GM12878 (cell line): ENCODE measurements around the gene SLC50A1. TPM values are rescaled to one million over a fixed set of nuclear protein-coding genes. Genes with fewer than 3 reads are reported as not detected.
A peak's percentile ranks its signal among the peaks of the same experiment; 100 is the strongest.

Experiments
- ATAC-seq: fragments of 200-7000 bp; cut with Tn5 transposase; 3 replicates; pipeline ENCODE4 v1.9.1; 2020; ENCODE audit warnings: mild to moderate bottlenecking, moderate library complexity
- BruUV-seq: library from RNA; stranded (reverse); fragments of 400-500 nt; replicated peaks from 2 replicates; lab custom pipeline; 2021; lab: Mats Ljungman, UMichigan
- CTCF ChIA-PET: fragments of 300-600 bp; sonication (Branson Sonifier 250); formaldehyde crosslinking; extraction: SDS; loops from one replicate; lab custom pipeline; 2021; ENCODE audit warnings: inconsistent platforms; lab: Yijun Ruan, JAX
- POLR2A ChIA-PET: fragments of 350-600 bp; formaldehyde crosslinking; extraction: SDS; loops from one replicate; lab custom pipeline; 2021; ENCODE audit warnings: inconsistent platforms; lab: Charles Lee
- RAD21 ChIA-PET: fragments of 300-600 bp; sonication (Branson Sonifier 250); formaldehyde crosslinking; loops from one replicate; lab custom pipeline; 2023; ENCODE audit warnings: antibody characterized with exemption; ENCODE audit not compliant: unreplicated experiment; lab: Charles Lee
- SMC1A ChIA-PET: fragments of 300-600 bp; sonication (Branson Sonifier 250); formaldehyde crosslinking; loops from one replicate; lab custom pipeline; 2023; ENCODE audit not compliant: unreplicated experiment, uncharacterized antibody; lab: Charles Lee
- DNase-seq: peaks from one replicate; pipeline ENCODE4 v3.0.0-alpha.2; 2011; ENCODE audit warnings: low read depth, low spot score
- FAIRE-seq: peaks from 3 replicates; lab custom pipeline; 2011; peaks lifted over from hg19 to GRCh38; lab: Jason Lieb, UNC
- H2AFZ ChIP-seq: 2 replicates; pipeline ENCODE4 v1.6.0; 2011; ENCODE audit warnings: low read depth, low read length, control low read depth; ENCODE audit not compliant: control insufficient read depth
- H3K27ac ChIP-seq: 2 replicates; pipeline ENCODE4 v1.5.1; 2011; ENCODE audit warnings: control low read depth; ENCODE audit not compliant: control insufficient read depth, insufficient read depth
- H3K27me3 ChIP-seq, 2 experiments: replicated peaks in 1 of 2; 2 replicates each; pipeline versions ENCODE4 v1.6.0 to v1.6.1; 2011; ENCODE audit warnings: low read length in 1 of 2; ENCODE audit not compliant: control insufficient read depth in 2 of 2, insufficient read depth in 2 of 2
- H3K36me3 ChIP-seq, 2 experiments: 2 replicates each; pipeline ENCODE4 v1.5.1; 2011; ENCODE audit warnings: low read length in 1 of 2; ENCODE audit not compliant: control insufficient read depth in 2 of 2, insufficient read depth in 2 of 2
- H3K4me1 ChIP-seq: 2 replicates; pipeline ENCODE4 v1.6.1; 2011; ENCODE audit warnings: mild to moderate bottlenecking, low read length, moderate library complexity, mixed read lengths; ENCODE audit not compliant: control insufficient read depth, insufficient read depth
- H3K4me2 ChIP-seq: 2 replicates; pipeline ENCODE4 v1.6.0; 2011; ENCODE audit warnings: control low read depth; ENCODE audit not compliant: control insufficient read depth, insufficient read depth
- H3K4me3 ChIP-seq: fragments of 200-600 bp; sonication (generic); 2 replicates; pipeline ENCODE4 v1.5.1; 2016
- H3K79me2 ChIP-seq: 2 replicates; pipeline ENCODE4 v1.6.0; 2011; ENCODE audit warnings: low read length; ENCODE audit not compliant: control insufficient read depth, insufficient read depth
- H3K9ac ChIP-seq: 2 replicates; pipeline ENCODE4 v1.8.0; 2011; ENCODE audit warnings: low read length, control low read depth, mixed read lengths; ENCODE audit not compliant: control insufficient read depth, insufficient read depth
- H3K9me3 ChIP-seq: replicated peaks from 3 replicates; pipeline ENCODE4 v1.5.1; 2011; ENCODE audit warnings: mild to moderate bottlenecking, low read length; ENCODE audit not compliant: control insufficient read depth, insufficient read depth
- H4K20me1 ChIP-seq: 2 replicates; pipeline ENCODE4 v1.6.0; 2011; ENCODE audit not compliant: control insufficient read depth, insufficient read depth
- IRF5 ChIP-seq: fragments of 450-650 bp; IDR thresholded peaks from 2 replicates; pipeline ENCODE4 v1.6.1; 2017; ENCODE audit warnings: borderline replicate concordance
- PML ChIP-seq: IDR thresholded peaks from 2 replicates; pipeline ENCODE4 v1.6.1; 2012; ENCODE audit warnings: low read length, inconsistent platforms
- SUZ12 ChIP-seq: fragments of 200-600 bp; sonication (generic); IDR thresholded peaks from one replicate; pipeline ENCODE4 v1.6.1; 2018; ENCODE audit warnings: antibody characterized with exemption, mild to moderate bottlenecking; ENCODE audit not compliant: unreplicated experiment
- ZBTB33 ChIP-seq: fragments of 450-650 bp; IDR thresholded peaks from 2 replicates; pipeline ENCODE4 v1.6.1; 2017; ENCODE audit warnings: mild to moderate bottlenecking
- ZBTB4 ChIP-seq: fragments of 450-650 bp; formaldehyde crosslinking; IDR thresholded peaks from 2 replicates; pipeline ENCODE4 v1.4.0; 2022; ENCODE audit warnings: mild to moderate bottlenecking, moderate library complexity
- WGBS: methylation state at CpG from one replicate; pipeline ENCODE4 v1.1.6; 2016; ENCODE audit warnings: low lambda C conversion rate; ENCODE audit not compliant: insufficient replicate concordance, insufficient coverage; ENCODE audit errors: missing lambda C conversion rate; 5-methylcytosine and 5-hydroxymethylcytosine counted together
- in situ Hi-C: fragments of 300-500 bp; cut with MboI; formaldehyde crosslinking; loops from 9 replicates; pipeline ENCODE4 v1.14.3; 2018; ENCODE audit warnings: mixed read lengths
- intact Hi-C: fragments of 100-400 bp; cut with micrococcal nuclease; formaldehyde crosslinking; loops from one replicate; pipeline ENCODE4 v1.14.2; 2022; ENCODE audit not compliant: unreplicated experiment
- polyA plus RNA-seq, 11 experiments: library from polyadenylated mRNA; depleted of rRNA in 4 of 11; unstranded in 6 of 11; stranded (reverse) in 5 of 11; fragments of >200 nt; fragmentation: Nextera tagmentation in 4 of 11; fragmentation: Illumina TruSeq in 1 of 11; extraction: Ambion mirVana in 4 of 11; extraction: Trizol in 1 of 11; gene quantifications; 1 replicate in 1 of 11; 2 replicates in 10 of 11; pipeline versions ENCODE4 v1.2.1 to v1.2.3, GENCODE V29; 2011 to 2016; ENCODE audit warnings: inconsistent platforms in 2 of 11, missing spikeins in 2 of 11, low read depth in 1 of 11
- total RNA-seq, 4 experiments: library from RNA; depleted of rRNA in 3 of 4; stranded (reverse); fragments of >200 nt in 3 of 4; fragmentation: Illumina TruSeq in 1 of 4; extraction: Trizol in 1 of 4; gene quantifications; 2 replicates each; pipeline versions ENCODE4 v1.2.1 to v1.2.3, GENCODE V29; 2013 to 2021

The SLC50A1 gene
- total and polyA plus RNA-seq, 10 of the 15 experiments (the other 5 are each of a cell fraction or from before 2014, with no cell fraction given), result 32.5 to 85.6 (median 54.0) TPM

GRCh38 chr1:155177192-155177917, 41.7 kb downstream of the SLC50A1 start:
- ChIA-PET CTCF (interaction anchor here (0.6 to 9.7 kb wide), 17 partner anchors 8 to 556 kb away, joined by 3 to 244 read pairs (median 4); partner anchors contain the start of genes SLC50A1 and THBS3), RAD21 (interaction anchor here (1.0 to 4.8 kb wide), 7 partner anchors 17 to 161 kb away, joined by 3 to 77 read pairs (median 6); no protein-coding TSS in a partner anchor), SMC1A (interaction anchor here (0.5 to 2.0 kb wide), 9 partner anchors 8 to 87 kb away, joined by 3 to 29 read pairs (median 5); partner anchors contain the start of genes MTX1 and THBS3), POLR2A (interaction anchor here (0.6 to 7.4 kb wide), 6 partner anchors 8 to 48 kb away, joined by 3 to 77 read pairs (median 4); no protein-coding TSS in a partner anchor)
- TF ChIP-seq SUZ12 (no peak), ZBTB33 (no peak), IRF5 (no peak), ZBTB4 (no peak), PML (no peak)
- ATAC-seq (no peak), FAIRE-seq (peak; percentile 57), DNase-seq (no peak)
- Histone ChIP-seq H3K4me1 (peaks cover 20% of the 10 kb centered on the region), H4K20me1 (no peaks in the 10 kb centered on the region), H3K27me3 (no peaks in the 10 kb centered on the region), H3K36me3 (no peaks in the 10 kb centered on the region), H3K4me2 (no peak overlapping the region), H3K79me2 (peaks cover 7% of the 10 kb centered on the region), H3K27ac (no peak overlapping the region), H3K4me3 (no peak overlapping the region), H3K9me3 (no peaks in the 10 kb centered on the region), H3K9ac (no peak overlapping the region), H2AFZ (no peak overlapping the region)
- intact Hi-C loops (no loop called here), in situ Hi-C loops (no loop called here)
- 45% methylated on average over 11 of the region's 11 CpGs for WGBS
- no TSS peak for BruUV-seq
